Thyroid gland (tissue), 4 donors: ENCODE measurements around the gene OVAAL. TPM values are rescaled to one million over a fixed set of nuclear protein-coding genes. Genes with fewer than 3 reads are reported as not detected.

Experiments
- DNase-seq, 2 donors: peaks; one replicate each; pipeline ENCODE4 v3.0.0-alpha.2; 2019
- H3K27ac ChIP-seq, 3 donors: fragments of 200-600 bp; sonication (generic); 1 replicate in 2 of 3; 2 replicates in 1 of 3; pipeline ENCODE4 v1.5.1; 2016 to 2019; ENCODE audit warnings: mild to moderate bottlenecking in 1 of 3, moderate library complexity in 1 of 3
- H3K27me3 ChIP-seq: fragments of 200-600 bp; sonication (generic); one replicate; pipeline ENCODE4 v1.5.1; 2019
- H3K36me3 ChIP-seq, 2 donors: fragments of 200-600 bp; sonication (generic); one replicate each; pipeline ENCODE4 v1.5.1; 2016 to 2019
- H3K4me1 ChIP-seq, 2 donors: fragments of 200-600 bp; sonication (generic); one replicate each; pipeline ENCODE4 v1.5.1; 2017 to 2019
- H3K4me3 ChIP-seq, 3 donors: fragments of 200-600 bp; sonication (generic); replicated peaks in 1 of 3; 1 replicate in 2 of 3; 2 replicates in 1 of 3; pipeline ENCODE4 v1.5.1; 2016; ENCODE audit warnings: mild to moderate bottlenecking in 1 of 3
- H3K9me3 ChIP-seq: fragments of 200-600 bp; sonication (generic); one replicate; pipeline ENCODE4 v1.5.1; 2017
- POLR2A ChIP-seq, 2 donors: fragments of 450-650 bp; IDR thresholded peaks; one replicate each; pipeline ENCODE4 v1.6.1; 2017; ENCODE audit warnings: antibody characterized with exemption in 2 of 2, mild to moderate bottlenecking in 2 of 2, moderate library complexity in 1 of 2
- WGBS, 2 donors: methylation state at CpG; one replicate each; pipeline ENCODE4 v1.1.5; 2017; 5-methylcytosine and 5-hydroxymethylcytosine counted together
- intact Hi-C: fragments of 100-400 bp; cut with DNase I; formaldehyde crosslinking; loops from one replicate; pipeline ENCODE4 v1.15.1; 2023
- total RNA-seq, 4 donors: library from RNA; depleted of rRNA; stranded (reverse); fragments of >200 nt; gene quantifications; one replicate each; pipeline ENCODE4 v1.2.3, GENCODE V29; 2016
- TF ChIP-seq, protein P1 (sequence below), 6 experiments: fragments of 200-600 bp in 3 of 6; fragments of 450-650 bp in 3 of 6; sonication (generic) in 3 of 6; IDR thresholded peaks; one replicate each; pipeline ENCODE4 v1.5.1; 2016 to 2019; ENCODE audit warnings: antibody characterized with exemption in 6 of 6, mild to moderate bottlenecking in 2 of 6, inconsistent platforms in 1 of 6, moderate library complexity in 1 of 6

OVAAL gene
- total RNA-seq, 4 donors from 2014 or later: not detected

DNA sequence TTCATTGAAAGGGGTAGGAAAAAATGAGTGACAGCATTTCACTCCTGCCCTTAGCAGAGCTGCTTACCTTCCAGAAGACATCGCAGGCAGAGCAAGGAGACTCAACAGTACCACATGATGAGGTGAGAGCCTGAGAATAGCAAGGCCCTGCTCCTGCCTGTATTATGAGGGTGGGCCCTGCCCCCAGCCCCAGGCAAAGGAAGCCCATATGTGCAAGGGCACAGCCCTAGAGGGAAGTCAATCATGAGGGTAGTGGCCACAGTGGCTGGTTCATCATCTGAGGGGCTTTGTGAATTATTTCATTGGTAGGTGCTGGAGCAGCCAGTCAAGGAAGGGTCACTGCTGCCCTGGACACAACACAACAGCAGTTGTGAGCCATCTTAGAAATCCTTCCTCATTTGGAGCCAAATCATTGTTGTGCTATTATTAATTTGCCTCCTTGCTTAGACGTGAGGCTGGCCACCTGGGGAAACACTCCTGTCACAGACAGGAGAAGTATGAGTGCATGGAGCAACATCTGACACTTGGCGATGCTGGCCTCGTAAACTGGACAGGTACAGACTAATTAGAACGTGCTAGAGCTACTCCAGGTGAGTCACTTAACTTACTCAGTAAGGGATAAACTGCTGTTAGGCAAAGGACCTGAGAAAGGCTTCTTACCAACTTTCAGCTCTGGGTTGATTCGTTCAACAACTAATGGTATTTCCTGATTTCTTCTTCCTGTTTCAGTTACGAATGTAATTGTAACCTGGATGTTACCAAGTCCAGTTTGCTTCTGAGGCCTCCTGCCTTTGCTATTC lies 33.6 kb upstream of the OVAAL start:
- intact Hi-C loops: no loop called here
- no peak overlapping the region for H3K4me3 ChIP-seq
- no peak overlapping the region for H3K27ac ChIP-seq
- peaks cover 0 to 1% of the 10 kb centered on the region in 2 donors for H3K4me1 ChIP-seq
- DNase-seq: no peak
- H3K27me3 ChIP-seq: no peaks in the 10 kb centered on the region
- 70 to 71% methylated on average over 7 of the region's 7 CpGs for WGBS, 2 donors
- no peaks in the 10 kb centered on the region for H3K9me3 ChIP-seq
- H3K36me3 ChIP-seq: no peaks in the 10 kb centered on the region
- TF ChIP-seq, protein P1, sequence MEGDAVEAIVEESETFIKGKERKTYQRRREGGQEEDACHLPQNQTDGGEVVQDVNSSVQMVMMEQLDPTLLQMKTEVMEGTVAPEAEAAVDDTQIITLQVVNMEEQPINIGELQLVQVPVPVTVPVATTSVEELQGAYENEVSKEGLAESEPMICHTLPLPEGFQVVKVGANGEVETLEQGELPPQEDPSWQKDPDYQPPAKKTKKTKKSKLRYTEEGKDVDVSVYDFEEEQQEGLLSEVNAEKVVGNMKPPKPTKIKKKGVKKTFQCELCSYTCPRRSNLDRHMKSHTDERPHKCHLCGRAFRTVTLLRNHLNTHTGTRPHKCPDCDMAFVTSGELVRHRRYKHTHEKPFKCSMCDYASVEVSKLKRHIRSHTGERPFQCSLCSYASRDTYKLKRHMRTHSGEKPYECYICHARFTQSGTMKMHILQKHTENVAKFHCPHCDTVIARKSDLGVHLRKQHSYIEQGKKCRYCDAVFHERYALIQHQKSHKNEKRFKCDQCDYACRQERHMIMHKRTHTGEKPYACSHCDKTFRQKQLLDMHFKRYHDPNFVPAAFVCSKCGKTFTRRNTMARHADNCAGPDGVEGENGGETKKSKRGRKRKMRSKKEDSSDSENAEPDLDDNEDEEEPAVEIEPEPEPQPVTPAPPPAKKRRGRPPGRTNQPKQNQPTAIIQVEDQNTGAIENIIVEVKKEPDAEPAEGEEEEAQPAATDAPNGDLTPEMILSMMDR (IDR thresholded peaks at IDR 0.05): no peak
- no peak for TF ChIP-seq POLR2A (IDR thresholded peaks at IDR 0.05)

GRCh38 chr1:180525715-180526039 lies 33.1 kb upstream of the OVAAL start:
- H3K4me3 ChIP-seq: no peak overlapping the region
- DNase-seq: no peak
- intact Hi-C loops: no loop called here
- H3K36me3 ChIP-seq: no peaks in the 10 kb centered on the region
- WGBS, 2 donors: 46 to 47% methylated on average over 2 of the region's 2 CpGs
- peaks cover 0 to 4% of the 10 kb centered on the region in 2 donors for H3K4me1 ChIP-seq
- no peaks in the 10 kb centered on the region for H3K9me3 ChIP-seq
- no peak for TF ChIP-seq POLR2A (IDR thresholded peaks at IDR 0.05)
- TF ChIP-seq, protein P1 (IDR thresholded peaks at IDR 0.05): no peak
- H3K27ac ChIP-seq: no peak overlapping the region
- no peaks in the 10 kb centered on the region for H3K27me3 ChIP-seq

DNA sequence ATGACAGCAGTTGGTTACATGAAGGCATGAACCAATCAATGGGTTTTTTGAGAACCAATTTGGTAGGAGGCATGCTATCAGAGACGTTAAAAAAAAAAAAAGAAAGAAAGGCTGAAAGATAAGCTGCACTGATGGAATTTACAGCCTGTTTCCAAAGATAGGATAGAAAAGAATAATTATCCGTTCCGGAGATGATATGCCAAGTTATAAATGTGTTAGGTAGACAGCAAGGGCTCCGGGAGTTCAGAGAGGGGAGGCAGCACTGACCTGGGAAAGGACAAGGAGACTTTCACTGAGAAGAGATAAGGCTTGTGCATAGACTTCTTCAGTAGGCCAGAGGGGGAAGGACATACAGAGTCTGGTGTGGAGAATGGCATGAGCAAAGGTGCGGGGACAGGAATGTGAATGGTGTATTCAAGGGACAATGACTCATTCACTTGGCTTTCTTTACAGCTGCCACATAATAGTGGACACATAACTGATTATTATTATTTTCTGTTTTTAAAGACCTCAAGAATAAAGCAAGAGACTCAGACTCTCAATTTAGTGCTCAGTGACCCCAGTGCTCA lies 31.6 kb upstream of the OVAAL start:
- Histone ChIP-seq H3K9me3 (no peaks in the 10 kb centered on the region), H3K4me3 (no peak overlapping the region), H3K4me1 (peaks cover 0 to 4% of the 10 kb centered on the region in 2 donors), H3K36me3 (no peaks in the 10 kb centered on the region), H3K27me3 (no peaks in the 10 kb centered on the region), H3K27ac (no peak overlapping the region)
- intact Hi-C loops: no loop called here
- TF ChIP-seq, protein P1 (IDR thresholded peaks at IDR 0.05): no peak
- no peak for TF ChIP-seq POLR2A (IDR thresholded peaks at IDR 0.05)
- 80 to 92% methylated on average over 5 of the region's 5 CpGs for WGBS, 2 donors
- no peak for DNase-seq

GRCh38 chr1:180528868-180529470 lies 29.8 kb upstream of the OVAAL start:
- no peaks in the 10 kb centered on the region for H3K36me3 ChIP-seq
- no peak for DNase-seq
- no peaks in the 10 kb centered on the region for H3K9me3 ChIP-seq
- no peaks in the 10 kb centered on the region for H3K27me3 ChIP-seq
- no peak overlapping the region for H3K27ac ChIP-seq
- intact Hi-C loops: no loop called here
- no peak for TF ChIP-seq POLR2A (IDR thresholded peaks at IDR 0.05)
- TF ChIP-seq, protein P1 (IDR thresholded peaks at IDR 0.05): no peak
- 86 to 90% methylated on average over 11 of the region's 11 CpGs for WGBS, 2 donors
- H3K4me1 ChIP-seq: peaks cover 4 to 8% of the 10 kb centered on the region in 2 donors
- no peak overlapping the region for H3K4me3 ChIP-seq

DNA sequence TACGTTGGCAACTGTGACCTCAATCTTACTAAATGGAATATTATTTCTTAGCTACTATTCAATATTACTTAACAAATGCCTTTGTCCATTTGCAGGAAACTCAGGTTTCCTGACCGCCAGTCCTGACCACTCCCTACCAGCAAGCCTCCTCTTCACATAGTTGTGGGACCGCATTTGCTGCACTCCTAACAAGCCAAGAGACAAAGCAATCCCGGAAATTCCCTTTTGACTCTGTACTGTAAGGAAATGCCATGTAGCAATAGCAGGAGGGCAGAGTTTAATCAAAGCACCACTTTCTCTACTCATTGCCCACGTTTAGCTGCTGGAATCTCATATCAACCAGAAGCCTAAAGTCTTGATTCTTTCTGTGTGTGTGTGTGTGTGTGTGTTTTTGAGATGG lies 28.3 kb upstream of the OVAAL start:
- no peak overlapping the region for H3K4me3 ChIP-seq
- intact Hi-C loops: loop anchor here (5.0 kb wide), 1 partner anchor 332 kb away; no protein-coding TSS in a partner anchor
- peak; percentile 13 to 26 for DNase-seq
- H3K36me3 ChIP-seq: no peaks in the 10 kb centered on the region
- H3K4me1 ChIP-seq: peaks cover 4 to 14% of the 10 kb centered on the region in 2 donors
- TF ChIP-seq, protein P1 (IDR thresholded peaks at IDR 0.05): no peak
- TF ChIP-seq POLR2A (IDR thresholded peaks at IDR 0.05): no peak
- WGBS, 2 donors: 48 to 61% methylated on average over 5 of the region's 5 CpGs
- no peaks in the 10 kb centered on the region for H3K9me3 ChIP-seq
- no peaks in the 10 kb centered on the region for H3K27me3 ChIP-seq
- H3K27ac ChIP-seq: no peak overlapping the region
